ENCODE data around the gene RAB6B.

Gene RAB6B

GRCh38 chr3:133827136-133827535 is 68.5 kb downstream of the RAB6B start:
- Histone ChIP-seq H2AFZ (ENCODE audit: low read depth, low read length) (no peak overlapping the region), H3K27me3 (ENCODE audit: insufficient read depth, low read length) (peaks cover 2% of the 10 kb centered on the region), H3K4me1 (ENCODE audit: insufficient read depth, low read length) (peaks cover under 1% of the 10 kb centered on the region), H3K9me3 (ENCODE audit: low read length) (no peaks in the 10 kb centered on the region), H3K4me3 (ENCODE audit: low read length) (no peak overlapping the region), H3K36me3 (ENCODE audit: insufficient read depth, low read length) (peaks cover 2% of the 10 kb centered on the region)

- H3K9me3 ChIP-seq (ENCODE audit: low read length), result no peaks in the 10 kb centered on the region
- H3K4me1 ChIP-seq (ENCODE audit: insufficient read depth, low read length), result peaks cover 9% of the 10 kb centered on the region
- no peak overlapping the region for H2AFZ ChIP-seq (ENCODE audit: low read depth, low read length)
- no peak overlapping the region for H3K4me3 ChIP-seq (ENCODE audit: low read length)
- peaks cover 2% of the 10 kb centered on the region for H3K27me3 ChIP-seq (ENCODE audit: insufficient read depth, low read length)
- peaks cover 2% of the 10 kb centered on the region for H3K36me3 ChIP-seq (ENCODE audit: insufficient read depth, low read length)
These were observed 69.5 kb downstream of the RAB6B start for GRCh38 chr3:133825969-133826727.

DNA sequence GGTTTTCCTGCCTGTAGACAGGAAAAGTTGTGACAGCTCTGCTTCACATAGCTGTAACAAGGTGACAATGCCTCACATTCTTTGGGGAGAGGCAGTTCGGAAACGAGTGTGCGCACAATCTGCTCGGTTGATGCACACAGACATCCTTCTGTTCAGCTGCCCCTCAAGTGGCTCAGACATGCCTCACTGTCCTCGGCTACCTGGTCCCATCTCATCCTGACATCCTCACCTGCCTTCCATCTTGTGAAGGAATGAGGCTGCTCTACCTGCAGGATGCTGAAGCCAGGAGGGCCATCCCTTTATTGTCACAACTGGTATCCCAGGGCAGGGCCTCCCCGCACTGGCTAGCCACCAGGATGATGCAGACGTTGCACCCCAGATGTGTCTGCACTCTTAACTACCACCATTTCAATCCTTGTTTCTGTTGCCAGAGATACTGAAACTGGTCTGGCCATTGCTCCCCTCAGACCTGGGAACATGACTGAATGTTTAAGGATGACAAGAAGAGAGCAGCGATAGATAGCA is 70.7 kb downstream of the RAB6B start:
- Histone ChIP-seq H3K27me3 (ENCODE audit: insufficient read depth, low read length) (peaks cover 2% of the 10 kb centered on the region), H3K4me1 (ENCODE audit: insufficient read depth, low read length) (peaks cover 9% of the 10 kb centered on the region), H3K9me3 (ENCODE audit: low read length) (no peaks in the 10 kb centered on the region), H2AFZ (ENCODE audit: low read depth, low read length) (no peak overlapping the region), H3K36me3 (ENCODE audit: insufficient read depth, low read length) (peaks cover 13% of the 10 kb centered on the region), H3K4me3 (ENCODE audit: low read length) (no peak overlapping the region)

- H3K36me3 ChIP-seq (ENCODE audit: insufficient read depth, low read length), result peaks cover 26% of the 10 kb centered on the region
- no peak overlapping the region for H2AFZ ChIP-seq (ENCODE audit: low read depth, low read length)
These were observed 73.7 kb downstream of the RAB6B start for GRCh38 chr3:133821767-133822638.

DNA sequence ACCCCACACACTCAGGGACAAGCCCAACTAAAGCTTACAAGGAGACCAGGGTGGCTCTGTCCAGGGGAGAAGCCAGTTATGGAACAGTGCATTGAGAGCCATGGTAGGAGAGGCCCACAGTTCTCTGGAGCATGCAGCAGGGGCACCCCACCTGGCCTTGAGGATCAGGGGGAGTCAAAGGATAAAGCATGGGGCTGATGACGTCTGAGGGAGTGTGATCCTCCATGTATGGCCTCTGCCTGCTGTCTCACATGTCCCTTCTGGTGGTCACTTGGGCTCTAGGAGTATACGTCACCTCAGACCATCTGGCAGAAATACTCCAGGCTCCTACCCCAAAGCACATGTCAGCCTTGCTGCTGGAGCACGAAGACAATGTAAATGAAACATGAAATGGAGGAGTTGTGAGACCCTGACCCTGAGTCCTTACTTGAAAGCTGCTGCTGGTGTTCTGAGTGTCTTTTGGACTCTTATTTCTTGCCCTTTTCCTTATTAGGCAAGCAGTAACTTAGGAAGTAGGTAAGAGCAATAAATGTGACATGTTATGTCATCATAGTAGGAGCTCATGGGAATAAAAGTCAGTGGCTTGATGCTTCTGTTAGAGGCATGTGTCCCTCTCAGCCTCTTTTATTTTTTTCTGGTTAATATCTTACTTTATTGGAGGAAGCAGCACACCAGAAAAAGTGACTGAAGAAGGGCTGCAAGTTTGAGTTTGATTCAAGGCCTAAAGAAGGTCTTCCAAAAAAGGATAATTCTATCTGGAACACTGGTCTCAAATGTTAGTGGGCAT is 74.6 kb downstream of the RAB6B start:
- Histone ChIP-seq H2AFZ (ENCODE audit: low read depth, low read length) (no peak overlapping the region), H3K9me3 (ENCODE audit: low read length) (no peaks in the 10 kb centered on the region)

More at GRCh38 chr3:133821767-133822638, 73.7 kb downstream of the RAB6B start:
- peaks cover 9% of the 10 kb centered on the region for H3K4me1 ChIP-seq (ENCODE audit: insufficient read depth, low read length)
- H3K9me3 ChIP-seq (ENCODE audit: low read length), result no peaks in the 10 kb centered on the region
- no peak overlapping the region for H3K4me3 ChIP-seq (ENCODE audit: low read length)
- H3K27me3 ChIP-seq (ENCODE audit: insufficient read depth, low read length), result no peaks in the 10 kb centered on the region

GRCh38 chr3:133820129-133820528 is 75.6 kb downstream of the RAB6B start:
- H3K9me3 ChIP-seq (ENCODE audit: low read length), result no peaks in the 10 kb centered on the region
- peaks cover 42% of the 10 kb centered on the region for H3K36me3 ChIP-seq (ENCODE audit: insufficient read depth, low read length)
- H3K4me1 ChIP-seq (ENCODE audit: insufficient read depth, low read length), result peaks cover 9% of the 10 kb centered on the region
- H3K4me3 ChIP-seq (ENCODE audit: low read length), result no peak overlapping the region
- H3K27me3 ChIP-seq (ENCODE audit: insufficient read depth, low read length), result no peaks in the 10 kb centered on the region
- no peak overlapping the region for H2AFZ ChIP-seq (ENCODE audit: low read depth, low read length)

More for the DNA sequence above, 74.6 kb downstream of the RAB6B start:
- H3K36me3 ChIP-seq (ENCODE audit: insufficient read depth, low read length), result peaks cover 33% of the 10 kb centered on the region
- H3K4me3 ChIP-seq (ENCODE audit: low read length), result no peak overlapping the region
- peaks cover 9% of the 10 kb centered on the region for H3K4me1 ChIP-seq (ENCODE audit: insufficient read depth, low read length)
- no peaks in the 10 kb centered on the region for H3K27me3 ChIP-seq (ENCODE audit: insufficient read depth, low read length)

DNA sequence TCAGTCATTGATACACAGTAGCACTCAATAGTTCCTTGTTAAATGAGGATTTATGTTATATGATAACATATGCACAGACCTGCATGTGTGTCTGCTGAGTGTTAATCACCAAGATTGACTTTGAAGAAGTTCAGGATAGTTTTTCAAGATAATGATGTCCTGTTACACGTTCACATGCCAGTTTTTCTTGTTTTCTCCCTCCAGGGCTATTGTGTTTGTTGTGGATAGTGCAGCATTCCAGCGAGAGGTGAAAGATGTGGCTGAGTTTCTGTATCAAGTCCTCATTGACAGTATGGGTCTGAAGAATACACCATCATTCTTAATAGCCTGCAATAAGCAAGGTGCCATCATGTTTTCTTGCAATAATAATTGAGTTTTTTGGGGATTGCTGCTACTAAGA is 80.3 kb downstream of the RAB6B start:
- no peak overlapping the region for H2AFZ ChIP-seq (ENCODE audit: low read depth, low read length)
- no peak overlapping the region for H3K4me3 ChIP-seq (ENCODE audit: low read length)
- no peaks in the 10 kb centered on the region for H3K27me3 ChIP-seq (ENCODE audit: insufficient read depth, low read length)
- no peaks in the 10 kb centered on the region for H3K9me3 ChIP-seq (ENCODE audit: low read length)
- H3K36me3 ChIP-seq (ENCODE audit: insufficient read depth, low read length), result peaks cover 54% of the 10 kb centered on the region
- no peaks in the 10 kb centered on the region for H3K4me1 ChIP-seq (ENCODE audit: insufficient read depth, low read length)

GRCh38 chr3:133812872-133813271 is 82.8 kb downstream of the RAB6B start:
- Histone ChIP-seq H3K9me3 (ENCODE audit: low read length) (no peaks in the 10 kb centered on the region), H2AFZ (ENCODE audit: low read depth, low read length) (no peak overlapping the region), H3K4me3 (ENCODE audit: low read length) (no peak overlapping the region), H3K27me3 (ENCODE audit: insufficient read depth, low read length) (no peaks in the 10 kb centered on the region), H3K36me3 (ENCODE audit: insufficient read depth, low read length) (peaks cover 59% of the 10 kb centered on the region), H3K4me1 (ENCODE audit: insufficient read depth, low read length) (no peaks in the 10 kb centered on the region)

GRCh38 chr3:133805702-133806475 is 89.8 kb downstream of the RAB6B start, which contains the start of gene SRPRB:
SRPRB (plus strand) TSS chr3:133805815; CDS start chr3:133805849, 34 bp downstream.
- peaks cover 5% of the 10 kb centered on the region for H3K4me1 ChIP-seq (ENCODE audit: insufficient read depth, low read length)
- peak within 1 kb of the TSS; percentile 72 for H3K4me3 ChIP-seq (ENCODE audit: low read length)

DNA sequence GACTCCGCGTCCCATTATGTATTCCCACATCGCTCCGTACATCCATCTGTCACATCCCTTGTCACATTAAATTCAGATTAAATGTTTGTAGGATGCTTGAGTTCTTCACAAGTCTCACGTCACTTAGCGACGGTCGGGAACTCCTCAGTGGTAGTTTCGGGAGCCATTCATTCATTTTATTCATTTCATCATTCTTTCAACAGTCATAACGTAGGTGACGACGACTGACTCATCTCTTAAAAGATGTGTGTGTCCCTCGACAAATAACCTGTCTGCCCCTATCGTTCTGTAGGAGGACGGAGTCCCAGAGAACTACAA is 90.3 kb downstream of the RAB6B start:
- H3K9me3 ChIP-seq (ENCODE audit: low read length), result no peaks in the 10 kb centered on the region
- H3K4me3 ChIP-seq (ENCODE audit: low read length), result peak overlapping the region; percentile 72
- peaks cover 18% of the 10 kb centered on the region for H3K36me3 ChIP-seq (ENCODE audit: insufficient read depth, low read length)
- H2AFZ ChIP-seq (ENCODE audit: low read depth, low read length), result peak overlapping the region; percentile 83
- H3K4me1 ChIP-seq (ENCODE audit: insufficient read depth, low read length), result peaks cover 5% of the 10 kb centered on the region
- peaks cover 2% of the 10 kb centered on the region for H3K27me3 ChIP-seq (ENCODE audit: insufficient read depth, low read length)

More at GRCh38 chr3:133805702-133806475, 89.8 kb downstream of the RAB6B start, which contains the start of gene SRPRB:
- Histone ChIP-seq H3K36me3 (ENCODE audit: insufficient read depth, low read length) (peaks cover 22% of the 10 kb centered on the region), H3K27me3 (ENCODE audit: insufficient read depth, low read length) (no peaks in the 10 kb centered on the region), H2AFZ (ENCODE audit: low read depth, low read length) (peak within 1 kb of the TSS; percentile 83), H3K9me3 (ENCODE audit: low read length) (no peaks in the 10 kb centered on the region)

GRCh38 chr3:133804896-133805295 is 90.8 kb downstream of the RAB6B start:
- H3K4me3 ChIP-seq (ENCODE audit: low read length), result no peak overlapping the region
- peaks cover 2% of the 10 kb centered on the region for H3K27me3 ChIP-seq (ENCODE audit: insufficient read depth, low read length)
- H3K9me3 ChIP-seq (ENCODE audit: low read length), result no peaks in the 10 kb centered on the region
- H2AFZ ChIP-seq (ENCODE audit: low read depth, low read length), result peak overlapping the region; percentile 83
- peaks cover 5% of the 10 kb centered on the region for H3K4me1 ChIP-seq (ENCODE audit: insufficient read depth, low read length)
- peaks cover 14% of the 10 kb centered on the region for H3K36me3 ChIP-seq (ENCODE audit: insufficient read depth, low read length)

DNA sequence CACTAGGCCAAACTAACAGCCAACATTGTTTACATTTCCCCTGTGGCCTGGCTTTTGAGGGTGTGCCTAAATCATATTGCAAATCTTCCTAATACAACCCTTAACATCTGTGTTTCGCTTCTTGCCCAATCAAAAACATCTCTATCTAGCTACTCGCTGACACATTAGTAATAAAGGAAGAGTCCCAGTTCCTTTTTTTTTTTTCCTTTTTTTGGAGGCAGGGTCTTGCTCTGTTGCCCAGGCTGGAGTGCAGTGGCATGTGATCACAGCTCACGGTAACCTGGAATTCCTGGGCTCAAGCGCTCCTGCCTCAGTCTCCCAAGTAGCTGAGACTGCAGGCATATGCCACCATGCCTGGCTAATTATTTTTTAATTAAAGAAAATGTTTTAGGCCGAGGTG is 92.2 kb downstream of the RAB6B start:
- peaks cover 10% of the 10 kb centered on the region for H3K36me3 ChIP-seq (ENCODE audit: insufficient read depth, low read length)
- H2AFZ ChIP-seq (ENCODE audit: low read depth, low read length), result no peak overlapping the region
- H3K9me3 ChIP-seq (ENCODE audit: low read length), result no peaks in the 10 kb centered on the region
- peaks cover 7% of the 10 kb centered on the region for H3K27me3 ChIP-seq (ENCODE audit: insufficient read depth, low read length)
- no peak overlapping the region for H3K4me3 ChIP-seq (ENCODE audit: low read length)
- peaks cover 5% of the 10 kb centered on the region for H3K4me1 ChIP-seq (ENCODE audit: insufficient read depth, low read length)
